ENCODE data around the gene APMAP. TPM values are rescaled to one million over a fixed set of nuclear protein-coding genes. Genes with fewer than 3 reads are reported as not detected.
"Not testable (repeated sequence)": the region's sequence is repeated elsewhere in the genome, so short reads cannot be mapped to it uniquely, and the experiment has no call there.

APMAP gene
- total and polyA plus RNA-seq, 9 donors: 23.5 to 103 (median 45.8) TPM

GRCh38 chr20:24934101-24934661 lies 58.4 kb downstream of the APMAP start:
- H3K4me1 ChIP-seq (ENCODE audit: insufficient read depth): no peaks in the 10 kb centered on the region
- H3K36me3 ChIP-seq: no peaks in the 10 kb centered on the region
- H3K27ac ChIP-seq: no peak overlapping the region
- no peaks in the 10 kb centered on the region for H3K9me3 ChIP-seq
- intact Hi-C loops (cut with DNase I): no loop called here
- no peak overlapping the region for H3K4me3 ChIP-seq
- TF ChIP-seq POLR2A (IDR thresholded peaks at IDR 0.05) (no peak), EP300 (IDR thresholded peaks at IDR 0.05) (no peak), CTCF (IDR thresholded peaks at IDR 0.05) (no peak)
- DNase-seq: no peak
- WGBS, 3 donors: 86 to 89% (median 87%) methylated on average over 9 of the region's 9 CpGs
- H3K27me3 ChIP-seq: no peaks in the 10 kb centered on the region

- H3K9me3 ChIP-seq: no peaks in the 10 kb centered on the region
- no peaks in the 10 kb centered on the region for H3K36me3 ChIP-seq
- DNase-seq: no peak
- 88 to 89% (median 89%) methylated on average over 7 of the region's 7 CpGs for WGBS, 3 donors
- H3K4me1 ChIP-seq (ENCODE audit: insufficient read depth): no peaks in the 10 kb centered on the region
- H3K4me3 ChIP-seq: no peak overlapping the region
- TF ChIP-seq EP300 (IDR thresholded peaks at IDR 0.05): no peak
- no peak for TF ChIP-seq CTCF (IDR thresholded peaks at IDR 0.05)
- TF ChIP-seq POLR2A (IDR thresholded peaks at IDR 0.05): no peak
- no peaks in the 10 kb centered on the region for H3K27me3 ChIP-seq
- intact Hi-C loops (cut with DNase I): no loop called here
- no peak overlapping the region for H3K27ac ChIP-seq
Observed at GRCh38 chr20:24933266-24933908, 59.2 kb downstream of the APMAP start.

GRCh38 chr20:24931893-24932292 lies 60.7 kb downstream of the APMAP start:
- intact Hi-C loops (cut with DNase I); H3K9me3 ChIP-seq; H3K4me1 ChIP-seq (ENCODE audit: insufficient read depth); H3K4me3 ChIP-seq; H3K27ac ChIP-seq; H3K27me3 ChIP-seq; DNase-seq; H3K36me3 ChIP-seq: not testable (repeated sequence)
- WGBS, 3 donors: 33 to 51% (median 40%) methylated on average over 1 of the region's 1 CpG

- H3K27me3 ChIP-seq; intact Hi-C loops (cut with DNase I); H3K9me3 ChIP-seq; H3K4me3 ChIP-seq; H3K36me3 ChIP-seq; DNase-seq; H3K27ac ChIP-seq; H3K4me1 ChIP-seq (ENCODE audit: insufficient read depth): not testable (repeated sequence)
- whole genome bisulfite sequencing, 3 donors: 76 to 79% (median 79%) methylated on average over 15 of the region's 15 CpGs
Observed at GRCh38 chr20:24930724-24931688, 61.5 kb downstream of the APMAP start.

GRCh38 chr20:24929867-24930723 lies 62.5 kb downstream of the APMAP start:
- H3K27ac ChIP-seq; H3K4me3 ChIP-seq; DNase-seq; H3K4me1 ChIP-seq (ENCODE audit: insufficient read depth); intact Hi-C loops (cut with DNase I); H3K36me3 ChIP-seq; H3K27me3 ChIP-seq; H3K9me3 ChIP-seq: not testable (repeated sequence)
- WGBS, 3 donors: 74 to 77% (median 76%) methylated on average over 13 of the region's 13 CpGs

GRCh38 chr20:24929259-24929658 lies 63.3 kb downstream of the APMAP start:
- H3K9me3 ChIP-seq; H3K27me3 ChIP-seq; intact Hi-C loops (cut with DNase I); H3K27ac ChIP-seq; H3K4me1 ChIP-seq (ENCODE audit: insufficient read depth); H3K4me3 ChIP-seq; H3K36me3 ChIP-seq; DNase-seq: not testable (repeated sequence)
- 86 to 94% (median 87%) methylated on average over 5 of the region's 5 CpGs for WGBS, 3 donors

- H3K4me3 ChIP-seq; H3K27ac ChIP-seq; DNase-seq; H3K27me3 ChIP-seq; H3K9me3 ChIP-seq; H3K36me3 ChIP-seq; intact Hi-C loops (cut with DNase I): not testable (repeated sequence)
- WGBS, 3 donors: 8 to 24% (median 9%) methylated on average over 3 of the region's 3 CpGs
- peaks cover 15% of the 10 kb centered on the region for H3K4me1 ChIP-seq (ENCODE audit: insufficient read depth)
Observed at GRCh38 chr20:24920706-24921105, 71.8 kb downstream of the APMAP start.

- H3K9me3 ChIP-seq; intact Hi-C loops (cut with DNase I); H3K4me3 ChIP-seq: not testable (repeated sequence)
Observed at GRCh38 chr20:24919665-24920064, 72.9 kb downstream of the APMAP start.

More at GRCh38 chr20:24919665-24920064, 72.9 kb downstream of the APMAP start:
- not testable (repeated sequence) for H3K36me3 ChIP-seq, H3K27ac ChIP-seq, DNase-seq, H3K27me3 ChIP-seq
- WGBS, 3 donors: 19 to 40% (median 24%) methylated on average over 15 of the region's 15 CpGs
- H3K4me1 ChIP-seq (ENCODE audit: insufficient read depth): peaks cover 15% of the 10 kb centered on the region

Data from ovary (tissue), 9 donors.